GM12865 (cell line): ENCODE results near the gene WWTR1.

Experiments used
- DNase-seq: peaks from one replicate; pipeline ENCODE4 v3.0.0; 2010; ENCODE audit warnings: low read depth
- H3K4me3 ChIP-seq: 2 replicates; pipeline ENCODE4 v1.5.1; 2011; ENCODE audit warnings: mild to moderate bottlenecking, low read depth, low read length, control low read depth
- CTCF ChIP-seq: IDR thresholded peaks from 2 replicates; pipeline ENCODE4 v1.5.1; 2011; ENCODE audit warnings: low read length, control low read depth, low read depth, inconsistent platforms; ENCODE audit not compliant: insufficient read depth; ENCODE audit errors: missing control alignments

WWTR1 gene

GRCh38 chr3:149625795-149626194, 32.0 kb downstream of the WWTR1 start:
- H3K4me3 ChIP-seq, result no peak overlapping the region
- no peak for TF ChIP-seq CTCF
- DNase-seq, result no peak

GRCh38 chr3:149623824-149624223, 34.0 kb downstream of the WWTR1 start:
- H3K4me3 ChIP-seq, result no peak overlapping the region
- TF ChIP-seq CTCF, result no peak
- no peak for DNase-seq

- H3K4me3 ChIP-seq, result no peak overlapping the region; the same call in 1 of the 2 replicates
- no peak for TF ChIP-seq CTCF
- DNase-seq, result peak; percentile 66
These were observed 36.4 kb downstream of the WWTR1 start for GRCh38 chr3:149621218-149622005.

GRCh38 chr3:149620291-149621020, 37.4 kb downstream of the WWTR1 start:
- peak; percentile 46 for DNase-seq
- no peak overlapping the region for H3K4me3 ChIP-seq

GRCh38 chr3:149619136-149619535, 38.7 kb downstream of the WWTR1 start:
- no peak overlapping the region for H3K4me3 ChIP-seq
- no peak for TF ChIP-seq CTCF
- DNase-seq, result no peak

More at GRCh38 chr3:149620291-149621020, 37.4 kb downstream of the WWTR1 start:
- TF ChIP-seq CTCF, result no peak

GRCh38 chr3:149618151-149619123, 39.4 kb downstream of the WWTR1 start:
- DNase-seq, result no peak
- no peak overlapping the region for H3K4me3 ChIP-seq
- TF ChIP-seq CTCF, result no peak
